HG03135 (cell line): ENCODE data around the gene BRD9.
"Not testable (repeated sequence)": the region's sequence is repeated elsewhere in the genome, so short reads cannot be mapped to it uniquely, and the experiment has no call there.

Source experiments
- ATAC-seq: cut with Tn5 transposase; IDR thresholded peaks from one replicate; pipeline ENCODE4 v1.9.1; 2021; ENCODE audit warnings: mild to moderate bottlenecking, moderate library complexity; ENCODE audit not compliant: unreplicated experiment

BRD9 gene

DNA sequence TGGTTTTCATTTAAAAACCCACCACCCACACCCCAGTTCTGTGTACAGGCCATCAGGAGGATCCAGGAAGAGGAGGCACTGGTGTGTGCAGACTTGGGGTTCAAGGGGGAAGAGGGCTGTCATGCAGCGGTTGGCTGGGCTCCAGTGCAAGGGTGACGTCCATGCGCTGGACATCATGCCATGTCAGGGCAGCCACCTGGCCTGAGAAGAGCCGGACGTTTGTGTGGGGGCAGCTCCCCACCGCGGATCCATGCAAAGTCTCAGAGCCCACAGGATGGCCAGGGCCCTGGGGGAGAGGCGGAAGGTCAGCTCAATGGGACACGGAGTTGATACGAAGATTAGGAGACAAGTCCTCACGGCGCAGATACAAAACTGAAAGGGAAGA is 11.1 kb downstream of the BRD9 start:
- ATAC-seq: no peak

DNA sequence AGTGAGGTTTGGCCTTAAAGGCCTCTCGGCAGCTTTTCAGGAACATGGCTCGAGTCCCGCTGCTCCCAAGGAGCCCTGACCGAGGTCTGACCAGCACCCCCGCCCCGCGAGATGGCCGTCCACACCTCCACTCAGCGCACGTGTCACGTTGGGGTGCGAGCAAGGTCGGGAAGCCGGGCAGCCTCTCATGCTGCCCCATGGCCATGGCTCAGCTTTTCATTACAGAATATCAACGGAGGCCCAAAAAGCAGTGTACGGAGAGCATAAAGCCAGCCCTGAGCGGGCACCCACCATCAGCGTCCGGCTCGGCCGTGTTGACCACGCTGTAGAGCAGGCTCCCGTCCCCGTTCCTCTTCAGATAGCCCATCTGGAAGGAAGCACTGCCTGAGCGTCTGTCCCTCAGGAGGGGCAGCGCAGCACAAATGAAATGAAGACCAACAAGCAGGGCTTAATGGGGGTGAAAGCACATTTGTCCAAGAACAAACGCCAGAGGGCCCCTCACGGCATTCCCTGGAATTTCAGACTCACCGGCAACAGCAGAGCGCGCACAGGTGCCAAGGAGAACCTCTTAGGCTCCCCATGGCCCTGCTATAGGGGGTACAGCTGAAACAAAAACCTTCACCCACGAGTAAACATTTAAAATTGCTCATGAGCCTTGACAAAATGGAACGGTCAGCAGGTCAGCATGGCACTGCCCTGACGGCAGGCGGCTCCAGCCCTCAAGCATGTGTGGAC is 11.6 kb downstream of the BRD9 start:
- ATAC-seq: no peak

DNA sequence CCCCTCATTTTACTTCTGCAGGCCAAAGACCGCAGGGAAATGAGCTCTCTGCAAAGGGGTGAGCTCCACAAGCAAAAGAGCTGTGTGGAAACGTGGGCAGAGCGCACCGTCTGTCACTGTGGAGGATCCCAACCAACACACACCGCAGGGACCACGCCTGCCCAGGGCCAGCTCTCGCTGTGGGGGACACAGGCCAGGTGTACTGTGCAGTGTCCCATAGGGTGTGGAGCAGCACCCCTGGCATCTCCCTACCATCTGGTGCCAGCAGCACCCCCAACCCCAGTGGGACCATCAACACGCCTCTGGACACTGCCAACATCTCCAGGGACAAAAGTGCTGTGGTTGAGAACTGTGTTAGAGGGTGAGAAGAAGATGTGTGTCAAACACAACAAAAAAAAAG is 13.9 kb downstream of the BRD9 start:
- not testable (repeated sequence) for ATAC-seq

DNA sequence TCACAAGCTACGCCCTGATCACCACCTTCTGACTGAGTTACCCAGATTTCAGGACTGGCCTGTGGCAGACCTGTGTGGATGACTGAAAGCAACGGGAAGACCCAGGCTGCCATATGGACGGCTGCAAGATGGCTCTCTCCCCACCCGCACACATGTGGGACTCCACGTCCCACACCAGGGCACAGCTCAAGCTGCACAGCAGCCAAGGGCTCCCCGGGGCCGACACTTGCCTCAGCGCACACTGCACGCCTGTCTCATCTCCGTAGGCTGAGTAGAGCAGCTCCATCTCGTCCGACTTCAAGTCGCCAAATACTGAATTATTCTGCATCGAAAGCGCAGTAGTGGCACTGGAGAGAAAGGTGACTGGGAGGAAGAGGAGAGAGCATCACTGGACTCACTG is 14.5 kb downstream of the BRD9 start:
- ATAC-seq: no peak

DNA sequence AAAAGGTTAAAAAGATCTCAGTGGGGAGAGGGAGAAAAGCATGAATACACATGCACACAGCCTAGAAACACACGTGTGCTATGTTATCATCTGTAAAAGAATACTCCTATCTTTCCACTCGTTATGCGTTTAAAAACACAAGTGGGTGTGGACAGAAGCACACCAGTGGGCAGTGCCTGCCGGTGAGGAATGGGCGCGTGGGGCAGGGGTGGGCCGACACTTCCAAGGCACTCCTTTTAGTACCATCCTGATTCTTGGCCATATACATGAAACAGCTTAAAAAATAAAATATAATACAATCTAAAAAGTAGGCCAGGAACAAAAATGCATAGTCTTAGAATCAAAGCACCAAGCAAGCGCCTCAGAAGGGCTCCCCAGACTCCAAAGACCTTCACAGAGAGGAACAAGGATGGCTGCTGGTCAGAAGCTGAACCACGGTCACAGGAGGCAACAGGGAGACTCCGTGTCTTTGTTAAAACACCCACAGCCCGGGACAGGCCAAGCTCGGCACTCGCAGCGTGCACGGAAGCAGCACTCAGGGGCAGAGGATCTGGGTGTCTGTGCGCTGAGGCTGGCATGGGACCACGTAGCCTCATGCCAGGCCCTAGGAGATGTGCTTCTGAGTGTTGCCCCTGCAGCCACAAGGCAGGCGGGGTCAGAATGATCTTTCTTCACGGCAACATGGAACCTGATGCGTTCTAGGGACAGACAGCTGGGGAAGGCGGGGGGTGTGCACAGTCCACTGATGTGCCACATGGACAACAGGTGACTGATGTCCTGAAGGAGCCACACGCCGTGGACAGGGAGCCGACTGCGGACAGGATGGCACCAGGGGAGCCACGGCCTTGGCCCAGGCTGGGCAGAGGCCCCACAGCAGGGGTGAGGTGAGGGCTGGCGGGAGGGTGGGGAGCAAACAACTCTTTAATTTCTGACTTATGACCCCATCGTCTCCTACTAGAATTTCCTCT is 15.9 kb downstream of the BRD9 start:
- ATAC-seq: no peak

DNA sequence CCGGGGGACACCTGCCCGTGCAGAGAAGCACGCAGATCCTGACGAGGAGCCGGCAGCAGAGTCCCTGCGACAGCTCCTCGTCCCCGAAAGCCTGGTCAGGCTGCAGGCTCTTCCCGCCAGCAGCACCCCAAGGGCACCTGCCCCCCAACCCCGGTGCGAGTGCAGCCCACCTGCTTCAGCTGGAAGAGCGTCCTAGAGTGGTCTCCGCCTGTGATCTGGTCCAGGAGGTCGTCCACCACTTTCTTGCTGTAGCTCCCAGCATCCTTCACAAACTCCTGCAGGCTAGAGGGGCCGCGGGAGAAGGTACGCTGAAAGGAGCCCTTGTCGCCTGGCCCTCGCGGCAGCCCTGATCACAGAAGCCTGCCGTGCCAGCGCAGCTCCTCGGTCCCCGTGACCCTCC is 16.7 kb downstream of the BRD9 start:
- no peak for ATAC-seq

DNA sequence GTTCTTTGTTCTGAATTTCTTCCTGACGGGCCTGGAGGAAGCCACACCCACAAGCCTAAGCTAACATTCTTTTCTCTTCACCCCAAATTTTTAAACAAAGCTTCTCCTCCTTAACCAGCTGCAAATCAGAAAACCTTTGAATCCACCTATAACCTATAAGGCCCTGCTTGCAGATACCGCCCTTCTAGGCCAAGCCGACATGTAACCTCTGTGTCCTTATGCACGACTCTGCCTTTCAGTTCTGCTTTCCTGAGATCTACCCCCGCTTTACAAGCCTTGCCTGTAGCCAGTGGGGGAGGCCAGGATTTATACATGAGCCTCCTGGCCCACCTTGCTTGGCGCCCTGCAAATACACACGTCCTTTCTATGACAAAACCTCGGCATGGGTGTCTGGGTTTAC is 19.3 kb downstream of the BRD9 start:
- no peak for ATAC-seq

DNA sequence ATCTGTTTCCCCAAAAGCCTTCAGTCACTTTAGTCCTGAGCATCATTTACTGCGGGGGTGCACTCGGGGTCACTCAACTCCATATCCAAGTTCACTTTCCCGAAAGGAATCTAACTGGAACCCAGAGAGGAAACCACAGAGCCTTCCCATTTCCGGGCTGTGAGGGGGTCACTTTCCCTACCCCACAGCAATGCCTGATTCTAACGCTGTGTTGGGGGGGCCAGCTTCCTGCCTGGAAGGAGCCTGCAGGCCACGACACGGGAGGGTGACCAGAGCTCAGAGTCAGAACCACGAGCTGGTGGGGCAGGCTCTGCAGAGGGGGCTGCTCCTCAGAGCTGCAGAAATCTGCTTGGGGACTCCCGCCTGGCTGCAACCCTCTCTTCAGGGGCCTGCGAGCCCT is 20.3 kb downstream of the BRD9 start:
- ATAC-seq: no peak

DNA sequence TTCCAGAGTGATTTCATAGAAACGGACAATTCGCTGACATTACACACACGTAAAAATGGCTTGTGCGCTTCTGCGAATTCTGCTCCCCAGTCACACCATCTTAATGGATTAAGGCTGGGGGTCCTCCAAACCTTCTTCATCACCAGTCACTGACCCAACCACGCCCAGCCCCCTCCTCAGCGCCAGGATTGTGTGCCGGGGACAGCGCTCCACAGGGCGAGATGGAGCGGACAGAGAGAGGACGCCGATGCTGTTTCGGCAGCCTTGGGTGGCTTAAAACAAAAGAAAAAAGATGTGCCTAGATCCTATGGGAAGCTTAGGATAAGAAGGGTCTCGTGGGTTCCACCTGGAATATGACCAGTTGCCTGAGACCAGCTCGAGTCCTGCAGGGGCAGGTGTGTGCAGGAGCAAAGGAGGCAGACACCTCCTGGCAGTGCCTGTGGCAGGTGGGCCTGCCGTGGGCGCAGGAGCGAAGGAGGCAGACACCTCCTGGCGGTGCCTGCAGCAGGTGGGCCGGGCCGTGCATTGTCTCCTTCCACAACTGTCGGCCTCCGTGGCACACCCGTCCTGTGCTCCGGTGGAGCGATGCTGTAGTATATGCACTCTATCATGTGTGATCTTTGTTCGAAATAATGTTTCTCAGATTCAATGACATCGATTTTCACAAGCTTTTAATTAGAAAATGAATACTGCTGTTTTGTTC is 20.9 kb downstream of the BRD9 start:
- no peak for ATAC-seq

DNA sequence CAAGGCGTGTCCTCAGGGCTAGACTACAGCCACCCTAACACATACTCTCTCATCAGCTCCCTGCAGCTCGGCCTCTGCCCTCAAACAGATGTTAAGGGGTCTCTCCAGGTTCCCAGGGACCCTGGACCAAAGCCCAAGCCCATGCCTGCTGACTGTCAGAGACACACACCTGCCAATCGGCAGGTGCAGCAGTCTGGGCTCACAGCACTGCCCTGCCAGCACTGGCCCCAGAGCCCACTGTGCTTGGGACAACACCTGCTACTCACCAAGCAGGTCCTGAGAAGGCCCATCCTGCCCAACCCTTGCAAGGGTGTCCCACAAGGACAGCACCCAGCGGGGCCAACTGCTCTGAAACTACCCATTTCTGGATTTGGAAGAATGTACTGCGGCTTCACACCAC is 21.6 kb downstream of the BRD9 start:
- ATAC-seq: no peak

DNA sequence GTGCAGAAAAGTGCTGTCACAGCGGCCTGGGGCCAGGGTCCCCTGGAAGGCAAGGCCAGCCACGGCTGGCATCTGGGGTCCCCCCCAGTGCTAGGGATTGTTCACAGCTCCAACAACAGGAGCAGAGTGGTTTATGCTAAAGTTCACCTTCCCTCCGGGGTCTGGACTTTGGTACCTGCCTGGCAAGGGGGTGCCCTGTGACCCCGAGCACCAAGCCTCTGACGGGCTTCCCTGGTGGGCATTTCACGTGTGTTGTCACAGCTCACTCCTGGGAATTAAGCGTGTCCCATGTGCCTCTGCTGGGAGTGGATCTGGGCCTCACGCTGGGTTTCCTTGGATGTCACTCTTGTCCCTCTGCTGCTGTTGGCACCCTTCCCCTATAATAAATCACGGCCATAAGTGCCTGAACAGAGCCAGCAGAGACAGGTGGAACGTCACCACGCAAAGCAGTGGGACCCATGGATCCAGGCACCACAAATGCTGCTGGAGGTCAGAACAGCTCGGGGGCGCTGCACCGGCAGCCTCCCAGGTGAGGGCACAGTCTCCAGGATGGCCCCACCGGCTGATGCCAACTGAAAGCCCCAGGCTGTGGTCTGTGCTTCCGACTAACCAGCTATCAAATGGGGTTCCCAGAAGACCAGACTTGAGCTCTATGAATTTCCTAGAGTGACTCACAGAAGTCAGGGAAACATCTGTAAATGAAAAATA is 24.0 kb downstream of the BRD9 start:
- ATAC-seq: no peak

DNA sequence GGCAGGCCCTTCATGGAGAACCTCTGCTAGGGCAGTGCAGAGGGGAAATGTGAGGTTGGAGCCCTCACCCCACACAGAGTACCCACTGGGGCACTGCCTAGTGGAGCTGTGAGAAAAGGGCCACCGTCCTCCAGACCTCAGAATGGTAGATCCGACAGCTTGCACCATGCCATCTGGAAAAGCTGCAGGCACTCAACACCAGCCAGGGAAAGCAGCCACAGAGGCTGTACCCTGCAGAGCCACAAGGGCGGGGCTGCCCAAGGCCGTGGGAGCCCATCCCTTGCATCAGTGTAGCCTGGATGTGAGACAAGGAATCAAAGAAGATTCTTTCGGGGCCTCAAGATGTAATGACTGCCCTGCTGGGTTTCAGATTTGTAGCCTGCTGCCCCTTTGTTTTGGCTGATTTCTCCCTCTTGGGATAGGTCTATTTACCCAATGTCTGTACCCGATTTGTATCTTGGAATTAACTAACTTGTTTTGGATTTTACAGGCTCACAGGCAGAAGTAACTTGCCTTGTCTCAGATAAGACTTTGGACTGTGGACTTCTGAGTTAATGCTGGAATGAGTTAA is 25.2 kb downstream of the BRD9 start:
- no peak for ATAC-seq

DNA sequence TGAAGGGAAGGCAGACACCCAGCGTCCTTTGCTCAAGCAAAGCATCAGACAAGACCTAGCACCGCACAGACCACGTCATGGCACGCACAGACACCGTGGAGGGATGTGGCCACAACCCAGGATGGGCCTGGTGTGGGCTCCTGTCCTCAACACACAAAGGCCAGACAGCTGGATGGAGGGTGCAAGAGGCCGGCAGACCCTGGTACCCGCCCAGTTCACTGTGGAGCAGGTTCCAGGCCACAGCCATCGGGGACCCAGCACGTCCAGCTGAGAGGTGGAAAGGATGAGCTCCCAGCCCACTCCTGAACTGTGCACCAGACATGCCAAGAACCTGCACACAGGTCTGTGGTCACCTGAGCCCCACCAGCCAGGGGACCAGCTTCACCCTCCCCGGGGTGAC is 26.8 kb downstream of the BRD9 start:
- ATAC-seq: no peak

DNA sequence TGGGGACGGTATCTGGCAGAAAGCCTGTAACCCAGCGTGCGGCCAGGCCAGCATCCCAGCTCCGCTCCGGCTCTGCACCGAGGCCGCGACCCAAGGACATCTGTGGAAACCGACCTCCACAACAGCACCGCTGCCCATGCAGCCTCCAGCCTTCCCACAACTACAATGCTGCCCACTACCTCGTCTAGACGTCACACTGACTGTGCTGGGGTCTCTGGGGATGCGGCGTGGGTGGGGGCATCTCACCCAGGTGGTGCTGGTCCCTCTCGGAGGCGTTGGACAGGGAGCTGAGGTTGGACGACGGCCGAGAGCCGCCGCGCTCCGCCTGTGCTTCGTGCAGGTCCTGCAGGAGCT is 27.5 kb downstream of the BRD9 start:
- no peak for ATAC-seq

DNA sequence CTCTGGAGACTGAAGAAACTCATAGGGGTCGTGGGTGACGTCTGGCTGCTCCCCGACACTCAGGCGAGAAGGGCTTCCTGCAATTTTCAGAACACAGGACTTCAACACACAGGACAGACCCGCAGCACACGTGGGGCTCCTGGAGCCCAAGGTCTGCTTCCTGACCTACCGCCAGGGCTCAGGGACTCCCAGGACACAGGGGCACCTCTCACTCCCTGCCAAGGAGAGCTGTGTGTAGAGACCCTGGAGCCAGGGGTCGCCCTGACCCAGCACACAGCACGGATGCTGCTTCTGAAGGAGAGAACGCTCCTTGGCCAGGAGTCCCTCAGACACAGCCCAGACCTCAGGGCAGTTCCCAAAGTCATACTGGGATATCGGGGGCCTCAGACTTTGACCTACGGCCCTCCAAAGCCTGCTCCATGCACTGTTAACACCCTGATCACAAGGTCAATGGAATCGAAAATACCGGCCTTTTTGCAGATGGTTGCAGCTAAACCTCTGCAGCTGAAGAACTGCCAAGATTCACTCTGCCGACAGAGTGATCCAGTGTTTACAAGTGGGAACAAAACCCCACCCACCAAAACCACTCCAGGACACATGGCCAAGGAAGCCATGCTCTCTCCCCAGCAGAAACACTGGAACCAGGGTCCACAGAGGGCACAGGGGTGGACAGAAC is 28.0 kb downstream of the BRD9 start:
- ATAC-seq: no peak

DNA sequence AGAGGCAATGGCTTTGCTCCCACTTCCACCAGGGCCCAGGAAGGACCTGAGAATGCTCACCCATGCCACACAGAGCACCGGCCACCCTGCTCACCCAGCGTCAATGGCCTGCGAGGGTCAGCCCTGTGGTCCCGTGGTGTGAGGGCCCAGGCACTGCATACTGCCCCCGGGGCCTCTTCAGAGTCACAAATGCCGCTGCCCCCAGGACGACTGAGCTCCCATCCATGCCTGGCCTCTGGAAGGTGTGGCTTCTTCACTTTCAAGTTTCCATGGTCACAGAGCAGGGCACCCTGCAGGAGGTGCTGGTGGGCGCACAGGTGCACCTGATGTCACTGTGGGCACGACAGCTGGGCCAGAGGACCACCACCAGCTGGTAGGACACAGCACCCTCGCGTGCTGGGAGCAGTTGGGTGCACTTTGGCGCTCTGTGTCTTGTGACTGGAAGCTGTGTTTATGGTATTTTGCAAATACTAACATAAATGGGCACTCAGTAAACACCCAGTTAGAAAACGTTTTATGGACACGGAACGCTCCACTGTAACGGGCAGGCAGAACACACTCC is 29.3 kb downstream of the BRD9 start:
- ATAC-seq: no peak

DNA sequence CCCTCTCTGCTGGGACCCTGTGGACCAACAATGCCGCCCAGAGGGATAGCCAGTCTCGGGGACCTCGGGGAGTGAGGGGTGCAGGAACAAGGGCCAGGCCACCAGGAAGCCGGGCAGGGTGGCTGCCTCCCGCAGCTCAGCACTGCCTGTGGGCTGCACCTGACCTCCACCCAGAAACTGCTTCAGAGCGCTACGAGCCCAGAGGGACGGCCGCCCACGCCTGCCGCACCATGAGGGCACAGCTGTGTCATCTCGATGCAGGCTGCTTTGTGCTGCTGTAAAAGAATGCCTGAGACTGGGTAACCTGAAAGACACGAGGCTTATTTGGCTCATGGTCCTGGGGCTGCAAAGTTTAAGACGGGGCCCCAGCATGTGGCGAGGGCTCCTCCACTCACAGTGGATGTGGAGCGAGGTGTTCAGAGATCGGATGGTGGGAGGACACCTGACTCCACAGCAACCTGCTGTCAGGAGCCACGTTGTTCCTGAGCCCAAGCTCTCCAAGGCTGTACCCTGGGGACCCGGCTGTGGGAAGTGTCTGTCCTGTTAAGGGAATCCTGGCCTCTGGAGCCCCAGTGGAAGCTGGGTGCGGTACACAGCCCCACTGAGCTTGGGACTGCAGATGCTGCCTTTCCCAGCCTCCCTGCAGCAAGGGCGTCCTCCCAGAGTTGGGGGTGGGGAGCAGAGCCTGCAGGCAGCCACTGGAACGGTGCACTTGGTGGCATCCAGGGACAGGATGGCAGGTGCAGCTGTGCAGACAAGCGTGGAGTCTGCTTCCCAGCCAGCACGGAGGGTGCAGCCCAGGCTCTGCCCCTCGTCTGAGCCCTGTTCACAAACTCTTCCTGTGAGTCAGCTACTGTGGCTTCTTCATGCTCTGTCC is 30.0 kb downstream of the BRD9 start:
- ATAC-seq: no peak

DNA sequence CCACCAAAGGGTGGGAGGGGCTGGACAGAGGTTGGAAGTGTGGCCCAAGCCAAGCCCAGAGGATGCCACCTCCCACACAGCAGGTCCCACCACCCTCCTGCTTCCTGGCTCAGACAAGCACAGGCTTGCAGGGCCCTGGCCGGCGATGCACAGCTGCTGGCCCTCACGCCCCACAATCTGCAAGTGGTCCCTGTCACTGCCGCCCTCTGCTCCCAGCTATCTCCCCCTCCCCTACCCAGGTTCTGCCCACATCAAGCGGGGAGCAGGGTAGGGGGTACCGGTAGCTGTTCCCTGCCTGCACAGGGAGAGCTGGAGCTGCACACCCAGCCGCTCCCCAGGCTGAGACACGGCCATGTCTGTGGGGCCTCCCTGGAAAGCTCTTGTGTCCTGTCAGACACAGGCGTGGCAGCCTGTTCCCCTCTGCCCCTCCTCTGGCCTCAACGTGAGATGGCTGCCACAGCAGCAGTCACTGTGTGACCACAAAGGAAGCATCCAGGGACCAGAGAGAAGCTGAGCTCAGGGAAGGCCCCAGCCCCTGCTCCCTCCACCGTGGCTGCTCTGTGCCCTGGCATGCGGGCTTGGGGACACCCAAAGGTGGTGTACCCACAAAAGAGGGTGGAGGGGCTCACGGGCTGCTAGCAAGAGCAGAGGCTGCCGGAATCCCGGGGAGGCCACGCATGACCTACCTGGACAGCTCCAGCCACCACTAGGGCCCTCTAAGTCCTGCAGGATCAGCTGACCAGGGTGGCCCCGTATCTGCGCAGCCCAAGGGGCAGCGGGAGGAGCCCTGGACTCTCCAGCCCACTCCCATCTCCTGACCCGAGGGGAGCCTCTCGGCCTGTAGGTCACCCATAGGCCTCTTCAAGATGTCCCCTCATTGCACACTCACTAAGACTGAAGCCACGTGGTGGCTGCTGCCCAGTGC is 30.9 kb downstream of the BRD9 start:
- no peak for ATAC-seq
